A549 (cell line): Measurements from ENCODE around the gene BAG1. TPM values are rescaled to one million over a fixed set of nuclear protein-coding genes. Genes with fewer than 3 reads are reported as not detected.

Experiments used
- ATAC-seq, 2 experiments: fragments of 200-7000 bp in 1 of 2; fragments of >200 bp in 1 of 2; cut with Nextera tagmentation in 1 of 2; cut with Tn5 transposase in 1 of 2; 3 replicates each; pipeline versions ENCODE4 v1.8.0 to v1.9.1; 2018 to 2020; ENCODE audit warnings: mild to moderate bottlenecking in 1 of 2, moderate library complexity in 1 of 2
- CTCF ChIA-PET: fragments of 300-600 bp; sonication (Branson Sonifier 250); formaldehyde crosslinking; extraction: SDS; loops from one replicate; lab custom pipeline; 2021; ENCODE audit warnings: antibody characterized with exemption, inconsistent platforms; lab: Yijun Ruan, JAX
- POLR2A ChIA-PET: fragments of 350-600 bp; formaldehyde crosslinking; extraction: SDS; loops from one replicate; lab custom pipeline; 2021; ENCODE audit warnings: antibody characterized with exemption, inconsistent platforms; lab: Yijun Ruan, JAX
- DNase-seq, 2 experiments: peaks; one replicate each; pipeline versions ENCODE4 v3.0.0 to v3.0.0-alpha.2; 2011 to 2016; ENCODE audit warnings: low read depth in 1 of 2, low spot score in 1 of 2
- FAIRE-seq: peaks from 2 replicates; lab custom pipeline; 2011; peaks lifted over from hg19 to GRCh38; lab: Jason Lieb, UNC
- H3K27ac ChIP-seq, 2 experiments: fragments of >200 bp; sonication (Bioruptor Twin); formaldehyde crosslinking; 3 replicates each; pipeline ENCODE4 v1.5.1; 2016 to 2017
- H3K4me1 ChIP-seq: fragments of >200 bp; sonication (Bioruptor Twin); formaldehyde crosslinking; 3 replicates; pipeline ENCODE4 v1.6.1; 2016
- H3K4me2 ChIP-seq: fragments of >200 bp; sonication (Bioruptor Twin); formaldehyde crosslinking; 3 replicates; pipeline ENCODE4 v1.6.1; 2016
- H3K4me3 ChIP-seq: fragments of >200 bp; sonication (Bioruptor Twin); formaldehyde crosslinking; 3 replicates; pipeline ENCODE4 v1.5.1; 2016
- H3K9me3 ChIP-seq: fragments of >200 bp; sonication (Bioruptor Twin); formaldehyde crosslinking; 3 replicates; pipeline ENCODE4 v1.6.1; 2016
- BHLHE40 ChIP-seq: IDR thresholded peaks from 2 replicates; pipeline ENCODE4 v1.6.1; 2012; ENCODE audit warnings: low read depth, low read length, inconsistent platforms
- CEBPB ChIP-seq, 2 experiments: fragments of >200 bp in 1 of 2; sonication (Bioruptor Twin) in 1 of 2; formaldehyde crosslinking in 1 of 2; IDR thresholded peaks; 2 replicates each; pipeline ENCODE4 v1.6.1; 2012 to 2016
- CHD4 ChIP-seq: fragments of 200-600 bp; sonication (generic); IDR thresholded peaks from 2 replicates; pipeline ENCODE4 v1.6.1; 2016; ENCODE audit warnings: antibody characterized with exemption, mild to moderate bottlenecking, borderline replicate concordance
- CTCF ChIP-seq: fragments of >200 bp; sonication (Bioruptor Twin); formaldehyde crosslinking; IDR thresholded peaks from 3 replicates; pipeline ENCODE4 v1.5.1; 2016
- ESRRA ChIP-seq: fragments of 150-350 bp; IDR thresholded peaks from 2 replicates; pipeline ENCODE4 v1.6.1; 2014; ENCODE audit warnings: mild to moderate bottlenecking, low read length, borderline replicate concordance
- FOSB ChIP-seq: fragments of 250-450 bp; sonication (Bioruptor Pico); IDR thresholded peaks from 2 replicates; pipeline ENCODE4 v1.5.0; 2020; ENCODE audit warnings: mild to moderate bottlenecking, moderate library complexity
- FOSL2 ChIP-seq, 2 experiments: fragments of 450-650 bp in 1 of 2; fragments of >200 bp in 1 of 2; sonication (Bioruptor Twin) in 1 of 2; formaldehyde crosslinking; IDR thresholded peaks; 2 replicates each; pipeline versions ENCODE4 v1.5.0 to v1.6.1; 2016 to 2020; ENCODE audit warnings: mild to moderate bottlenecking in 1 of 2, moderate library complexity in 1 of 2
- HEYL ChIP-seq: fragments of 250-450 bp; sonication (Bioruptor Pico); IDR thresholded peaks from 2 replicates; pipeline ENCODE4 v1.8.0; 2021; ENCODE audit warnings: mild to moderate bottlenecking, moderate library complexity
- HOXA7 ChIP-seq: fragments of 250-450 bp; sonication (Bioruptor Pico); IDR thresholded peaks from 2 replicates; pipeline ENCODE4 v1.5.0; 2020; ENCODE audit warnings: mild to moderate bottlenecking, moderate library complexity
- HOXB13 ChIP-seq: fragments of 250-450 bp; sonication (Bioruptor Pico); IDR thresholded peaks from 2 replicates; pipeline ENCODE4 v1.5.0; 2020; ENCODE audit warnings: low read depth, mild to moderate bottlenecking, moderate library complexity
- JUNB ChIP-seq: fragments of >200 bp; sonication (Bioruptor Twin); formaldehyde crosslinking; IDR thresholded peaks from 2 replicates; pipeline ENCODE4 v1.6.1; 2016
- MAFK ChIP-seq: fragments of 450-650 bp; IDR thresholded peaks from 2 replicates; pipeline ENCODE4 v1.6.1; 2014; ENCODE audit not compliant: partially characterized antibody
- MAZ ChIP-seq: fragments of 150-350 bp; IDR thresholded peaks from 2 replicates; pipeline ENCODE4 v1.6.1; 2014; ENCODE audit warnings: antibody characterized with exemption, low read depth, low read length, borderline replicate concordance
- POLR2AphosphoS2 ChIP-seq: conservative IDR thresholded peaks from 2 replicates; pipeline ENCODE4 v1.6.1; 2012; ENCODE audit warnings: low read length, improper control_type of control experiment, inconsistent platforms
- RAD21 ChIP-seq, 2 experiments: fragments of >200 bp in 1 of 2; sonication (Bioruptor Twin) in 1 of 2; formaldehyde crosslinking in 1 of 2; IDR thresholded peaks in 1 of 2; conservative IDR thresholded peaks in 1 of 2; 2 replicates in 1 of 2; 3 replicates in 1 of 2; pipeline ENCODE4 v1.6.1; 2012 to 2018; ENCODE audit warnings: inconsistent platforms in 1 of 2
- SMC3 ChIP-seq: fragments of >200 bp; sonication (Bioruptor Twin); formaldehyde crosslinking; IDR thresholded peaks from 3 replicates; pipeline ENCODE4 v1.6.1; 2018; ENCODE audit warnings: inconsistent platforms
- USF2 ChIP-seq: fragments of 450-650 bp; IDR thresholded peaks from 2 replicates; pipeline ENCODE4 v1.6.1; 2014; ENCODE audit warnings: antibody characterized with exemption
- ZC3H11A ChIP-seq: fragments of 450-650 bp; IDR thresholded peaks from 2 replicates; pipeline ENCODE4 v1.6.1; 2014; ENCODE audit warnings: antibody characterized with exemption, mild to moderate bottlenecking
- WGBS: methylation state at CpG from one replicate; pipeline ENCODE4 v1.1.6; 2017; ENCODE audit errors: missing lambda C conversion rate; 5-methylcytosine and 5-hydroxymethylcytosine counted together
- polyA plus RNA-seq, 4 experiments: library from polyadenylated mRNA; depleted of rRNA in 3 of 4; stranded (reverse); fragments of >200 nt; fragmentation: RNase III in 1 of 4; extraction: RNeasy Plus Mini Kit Qiagen cat#74134 plus additional on column Dnase treatment in 1 of 4; gene quantifications; 2 replicates in 3 of 4; 3 replicates in 1 of 4; pipeline ENCODE4 v1.2.3, GENCODE V29; 2011 to 2017
- TF ChIP-seq, protein P1 (sequence below): fragments of >200 bp; sonication (Bioruptor Twin); formaldehyde crosslinking; IDR thresholded peaks from 3 replicates; pipeline ENCODE4 v1.6.1; 2016
- TF ChIP-seq, protein P2 (sequence below): fragments of 250-450 bp; sonication (Bioruptor Pico); IDR thresholded peaks from 2 replicates; pipeline ENCODE4 v1.5.0; 2020; ENCODE audit warnings: low read depth, mild to moderate bottlenecking, moderate library complexity

Gene BAG1
- polyA plus RNA-seq, 2 of the 4 experiments (the other 2 are of a cell fraction), result 73.0 to 86.9 TPM

DNA sequence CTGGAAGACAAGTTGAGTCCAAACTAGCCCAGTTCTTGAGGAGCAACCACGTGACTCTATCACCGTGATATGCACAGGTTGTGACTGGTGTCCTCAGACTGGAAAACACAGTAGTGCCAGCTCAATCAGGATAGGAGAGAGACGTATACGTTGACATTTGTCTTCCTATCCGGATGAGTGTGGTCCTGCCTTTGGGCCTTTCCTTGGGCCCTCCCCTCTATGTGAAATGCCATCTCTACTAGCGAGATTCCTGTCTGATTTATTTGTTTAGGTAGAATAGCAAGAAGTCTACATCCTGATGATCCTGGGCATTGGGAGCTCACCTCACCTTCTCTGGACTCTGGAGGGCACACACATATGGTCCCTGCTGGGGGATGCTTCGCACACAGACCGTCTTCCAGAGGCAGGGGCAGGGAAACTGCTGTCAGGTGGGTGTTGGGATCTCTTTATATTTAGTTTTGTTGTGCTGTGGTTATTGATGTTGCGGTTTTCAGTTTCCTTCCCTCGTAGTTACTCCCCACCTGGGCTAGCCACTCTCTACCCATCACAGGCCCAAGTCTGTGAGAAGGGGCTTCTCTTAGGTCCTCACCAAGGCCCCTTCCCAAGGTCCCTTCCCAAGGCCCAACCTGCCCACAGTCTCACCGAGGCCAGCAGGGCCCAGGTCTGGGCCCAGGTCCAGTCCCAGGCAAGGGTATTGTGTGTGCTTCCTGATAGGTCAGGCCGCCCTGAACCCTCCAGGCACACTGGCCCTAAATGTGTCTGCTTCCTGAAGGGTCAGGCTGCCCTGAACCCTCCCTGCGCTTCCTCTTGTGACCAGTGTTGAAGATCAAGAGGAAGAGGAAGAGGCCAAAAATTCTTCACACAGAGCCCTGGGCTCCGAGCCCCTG, 43.6 kb downstream of the BAG1 start:
- no peaks in the 10 kb centered on the region for H3K9me3 ChIP-seq
- DNase-seq (no peak), FAIRE-seq (no peak)
- no peak overlapping the region for H3K4me3 ChIP-seq
- POLR2A ChIA-PET, result no interaction called here
- CTCF ChIA-PET, result interaction anchor here (0.9 kb wide), 1 partner anchor 138 kb away, joined by 3 read pairs; no protein-coding TSS in a partner anchor
- no peak overlapping the region for H3K4me2 ChIP-seq
- TF ChIP-seq HOXB13 (CRISPR knock-in tag) (no peak), HOXA7 (CRISPR knock-in tag) (no peak), BHLHE40 (no peak), JUNB (no peak), HEYL (no peak), CEBPB (IDR thresholded peaks at IDR 0.05) (no peak), FOSL2 (IDR thresholded peaks at IDR 0.05) (no peak), FOSL2 (CRISPR knock-in tag; IDR thresholded peaks at IDR 0.05) (no peak), ESRRA (no peak), CTCF (no peak), SMC3 (no peak), FOSB (CRISPR knock-in tag) (no peak), RAD21 (conservative IDR thresholded peaks at IDR 0.05 in 1 of 2, IDR thresholded peaks at IDR 0.05 in 1 of 2) (no peak), MAZ (no peak), MAFK (no peak), ZC3H11A (no peak), CHD4 (no peak), POLR2AphosphoS2 (no peak), USF2 (no peak)
- TF ChIP-seq, protein P1, sequence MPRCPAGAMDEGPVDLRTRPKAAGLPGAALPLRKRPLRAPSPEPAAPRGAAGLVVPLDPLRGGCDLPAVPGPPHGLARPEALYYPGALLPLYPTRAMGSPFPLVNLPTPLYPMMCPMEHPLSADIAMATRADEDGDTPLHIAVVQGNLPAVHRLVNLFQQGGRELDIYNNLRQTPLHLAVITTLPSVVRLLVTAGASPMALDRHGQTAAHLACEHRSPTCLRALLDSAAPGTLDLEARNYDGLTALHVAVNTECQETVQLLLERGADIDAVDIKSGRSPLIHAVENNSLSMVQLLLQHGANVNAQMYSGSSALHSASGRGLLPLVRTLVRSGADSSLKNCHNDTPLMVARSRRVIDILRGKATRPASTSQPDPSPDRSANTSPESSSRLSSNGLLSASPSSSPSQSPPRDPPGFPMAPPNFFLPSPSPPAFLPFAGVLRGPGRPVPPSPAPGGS, result no peak
- TF ChIP-seq, protein P2, sequence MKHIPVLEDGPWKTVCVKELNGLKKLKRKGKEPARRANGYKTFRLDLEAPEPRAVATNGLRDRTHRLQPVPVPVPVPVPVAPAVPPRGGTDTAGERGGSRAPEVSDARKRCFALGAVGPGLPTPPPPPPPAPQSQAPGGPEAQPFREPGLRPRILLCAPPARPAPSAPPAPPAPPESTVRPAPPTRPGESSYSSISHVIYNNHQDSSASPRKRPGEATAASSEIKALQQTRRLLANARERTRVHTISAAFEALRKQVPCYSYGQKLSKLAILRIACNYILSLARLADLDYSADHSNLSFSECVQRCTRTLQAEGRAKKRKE, result no peak
- TF ChIP-seq, all 56 proteins: peak for 0
- Histone ChIP-seq H3K4me1 (peaks cover 17% of the 10 kb centered on the region), H3K27ac (peak overlapping the region in 1 of 2 experiments; percentile 2; a peak in 2 of 6 replicates)
- no peak for ATAC-seq
- 80% methylated on average over 14 of the region's 14 CpGs for WGBS
